ENCODE results near the gene SPECC1L.

The SPECC1L gene

DNA sequence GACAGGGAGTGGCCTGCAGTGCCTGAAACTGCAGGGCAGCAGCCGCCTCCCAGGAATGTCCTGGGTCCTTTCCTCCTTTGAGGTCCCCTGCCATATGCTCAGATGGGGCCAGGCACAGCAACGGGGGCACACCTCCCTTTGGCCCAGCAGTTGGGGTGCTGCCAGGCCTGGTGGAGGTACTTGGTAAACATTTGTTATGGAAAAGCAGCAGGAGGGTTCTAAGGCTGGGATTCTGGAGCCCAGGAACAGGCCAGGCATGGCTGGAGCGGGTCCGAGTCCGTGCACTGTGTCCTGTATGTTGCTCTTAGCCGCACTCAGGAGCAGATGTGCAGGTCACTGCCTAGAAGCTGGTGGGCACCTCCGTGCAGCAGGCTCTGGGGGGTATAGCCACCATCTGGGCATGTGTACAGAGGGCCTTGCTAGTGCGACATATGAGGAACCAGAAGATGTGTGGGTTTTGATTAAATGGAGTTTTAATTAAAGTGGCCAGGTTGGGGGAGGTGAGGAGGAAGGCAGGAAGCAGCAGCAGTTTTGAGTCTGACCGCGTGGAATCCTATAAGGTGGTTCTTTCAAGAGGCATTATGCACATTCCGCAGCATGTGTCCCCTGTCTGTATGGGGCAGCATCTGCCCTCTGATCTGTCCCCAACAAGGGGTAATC is 158.2 kb downstream of the SPECC1L start:
- DNase-seq (ENCODE audit: low read depth in 2 of 2), result no peak

DNA sequence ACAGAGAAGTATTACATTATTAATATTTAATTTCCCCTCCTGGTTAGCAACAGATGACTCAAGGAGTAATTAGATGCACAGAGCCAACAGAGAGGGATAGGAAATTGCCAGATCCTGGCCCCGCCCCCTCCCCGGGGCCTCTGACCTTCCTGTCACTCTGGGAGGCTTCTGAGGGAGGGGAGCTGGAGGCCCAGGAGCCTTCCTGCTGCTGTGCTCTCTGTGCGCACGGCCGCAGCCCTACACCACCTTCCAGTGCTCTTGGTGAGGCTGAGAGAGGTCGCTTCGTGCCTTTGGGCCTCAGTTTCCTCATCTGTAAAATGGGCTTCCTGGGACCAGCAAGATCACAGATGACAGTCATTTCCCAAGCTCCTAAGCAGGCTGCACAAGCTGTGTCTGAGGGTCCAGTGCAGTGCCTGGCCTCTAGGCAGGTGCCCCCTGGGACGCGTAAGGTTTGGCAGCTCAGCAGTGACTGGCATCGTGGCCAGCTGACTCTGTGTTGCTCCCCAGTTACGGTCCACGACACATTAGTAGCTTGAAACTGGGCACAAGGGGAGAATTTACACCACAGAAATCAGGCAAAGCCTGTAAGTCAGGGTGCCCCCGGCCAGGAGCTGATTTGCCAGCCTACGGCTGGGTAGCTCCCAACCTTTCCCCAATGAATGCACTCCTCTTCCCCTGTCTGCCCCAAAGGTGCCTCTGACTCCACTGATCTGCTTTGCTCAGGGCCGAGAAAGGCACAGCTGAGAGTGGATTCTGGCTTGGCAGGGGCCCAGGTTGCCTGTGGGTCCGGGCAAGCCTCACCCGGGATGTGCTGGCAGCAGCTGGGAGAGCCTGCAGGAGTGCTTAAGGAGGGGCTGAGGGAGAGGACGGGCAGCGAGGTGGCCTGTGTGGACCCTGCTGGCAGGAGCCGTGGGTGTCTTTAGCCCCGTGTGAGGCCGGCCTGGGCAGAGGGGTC is 159.1 kb downstream of the SPECC1L start:
- DNase-seq (ENCODE audit: low read depth in 2 of 2), result no peak

DNA sequence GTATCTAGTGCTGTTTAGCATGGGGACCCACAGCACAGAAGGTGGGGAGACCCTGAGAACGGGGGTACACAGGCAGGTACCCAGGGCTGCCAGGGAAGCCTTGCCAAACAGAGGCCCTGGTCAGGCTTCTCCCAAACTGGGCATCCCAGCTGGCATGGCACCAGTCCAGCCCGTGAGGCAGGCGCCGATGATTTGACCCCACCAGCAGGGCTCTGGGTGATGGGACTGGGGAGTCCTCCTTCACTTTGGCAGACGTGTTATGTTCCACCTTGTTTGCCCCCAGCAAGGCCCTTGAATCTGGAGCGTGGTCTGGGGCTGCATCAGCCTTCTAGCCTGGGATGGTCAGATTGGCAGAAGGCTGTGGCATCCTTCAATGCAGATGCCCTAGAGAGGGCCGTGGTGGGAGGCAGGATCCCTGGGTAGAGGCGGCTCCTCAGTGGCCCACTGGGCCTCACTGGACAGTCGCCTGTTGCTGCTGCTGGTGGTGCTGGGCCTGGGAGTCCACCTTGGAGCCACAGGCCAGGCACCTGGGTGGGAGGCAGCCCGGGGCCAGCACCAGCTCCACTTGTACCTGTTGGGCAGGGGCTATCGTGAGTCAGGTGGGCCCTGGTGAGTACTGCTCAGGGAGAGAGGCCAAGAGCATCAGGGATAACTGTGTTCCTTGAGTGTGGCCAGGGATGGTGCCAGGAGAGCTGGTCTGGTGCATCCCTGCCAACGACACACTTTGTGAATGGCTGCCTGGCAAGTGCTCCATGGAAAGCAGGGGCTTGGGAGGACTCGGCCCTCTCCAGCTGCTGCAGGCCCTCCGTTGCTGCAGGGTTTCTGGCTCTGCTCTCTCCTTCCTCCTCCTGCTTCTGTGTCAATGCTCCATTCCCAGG is 160.0 kb downstream of the SPECC1L start:
- no peak for DNase-seq (ENCODE audit: low read depth in 2 of 2)

DNA sequence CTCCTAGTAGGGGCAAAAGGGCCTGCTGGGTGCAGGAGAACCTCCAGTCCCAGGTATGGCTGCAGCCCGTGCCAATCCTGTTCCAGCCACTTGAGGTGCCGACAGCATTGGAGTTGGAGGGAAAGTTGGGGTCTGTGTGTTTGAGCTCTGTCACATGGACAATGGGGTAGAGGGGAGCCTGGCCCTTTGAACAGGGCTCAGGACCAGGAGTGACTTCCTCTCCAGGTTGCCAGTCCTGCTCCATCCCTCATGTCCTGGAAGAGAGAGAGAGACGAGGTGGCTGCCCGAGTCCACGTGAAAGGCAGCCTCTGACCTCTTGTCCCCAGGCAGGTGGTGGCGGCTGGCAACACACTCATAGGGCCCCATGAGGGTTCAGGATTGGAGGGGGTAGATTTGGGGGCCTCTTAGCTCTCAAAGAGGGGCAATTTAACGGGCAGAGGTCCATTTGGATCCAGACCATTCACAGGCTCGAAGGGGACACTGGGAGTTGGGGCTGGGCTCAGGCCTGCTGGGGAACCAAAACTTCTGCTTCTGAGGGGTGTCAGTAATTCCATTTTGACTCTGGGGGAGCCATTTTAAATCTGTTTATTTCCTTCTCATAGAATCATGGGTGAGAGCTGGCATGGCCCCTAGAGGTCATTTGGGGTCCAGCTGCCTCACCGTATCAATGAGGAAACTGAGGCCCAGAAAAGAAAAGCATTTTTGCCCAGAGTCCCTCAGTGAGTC is 160.8 kb downstream of the SPECC1L start:
- no peak for DNase-seq (ENCODE audit: low read depth in 2 of 2)

DNA sequence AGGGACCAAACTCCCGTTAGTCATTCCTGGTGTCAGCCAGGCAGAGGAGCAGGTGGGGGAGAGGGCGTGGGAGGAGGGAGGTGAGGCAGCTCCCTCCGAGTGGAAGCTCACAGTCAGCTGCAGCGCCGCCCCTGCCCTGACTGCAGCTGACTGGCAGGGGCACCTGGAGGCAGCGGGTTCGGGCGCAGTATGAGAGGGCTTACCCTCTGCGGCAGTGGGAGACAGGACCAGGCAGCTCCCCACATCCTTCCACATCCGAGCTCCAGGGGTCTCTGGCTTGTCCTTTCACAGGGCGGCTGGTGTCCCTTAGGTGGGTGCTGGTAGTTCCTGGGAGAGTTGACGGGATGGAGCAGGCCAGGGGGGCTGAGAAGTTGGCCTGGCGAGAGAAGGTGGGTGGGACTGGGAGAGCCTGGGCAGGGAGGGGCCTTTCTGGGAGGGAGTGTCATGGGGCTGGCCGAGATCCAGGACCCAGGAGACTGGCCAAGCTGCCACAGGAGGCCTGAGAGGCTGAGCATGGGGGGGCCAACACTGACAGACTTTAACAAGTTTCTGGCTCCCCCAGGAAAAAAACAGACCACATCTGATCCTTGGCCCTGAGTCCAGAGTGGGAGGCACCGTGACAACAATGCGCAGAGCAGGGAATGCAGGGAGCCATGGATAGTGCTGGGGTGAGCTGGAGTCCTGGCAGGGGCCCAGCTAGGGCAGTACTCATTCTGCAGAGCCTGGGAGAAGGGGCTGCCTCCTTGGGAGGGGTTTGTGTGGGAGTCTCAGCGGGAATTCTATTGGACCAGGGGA is 161.6 kb downstream of the SPECC1L start:
- DNase-seq (ENCODE audit: low read depth in 2 of 2), result no peak

DNA sequence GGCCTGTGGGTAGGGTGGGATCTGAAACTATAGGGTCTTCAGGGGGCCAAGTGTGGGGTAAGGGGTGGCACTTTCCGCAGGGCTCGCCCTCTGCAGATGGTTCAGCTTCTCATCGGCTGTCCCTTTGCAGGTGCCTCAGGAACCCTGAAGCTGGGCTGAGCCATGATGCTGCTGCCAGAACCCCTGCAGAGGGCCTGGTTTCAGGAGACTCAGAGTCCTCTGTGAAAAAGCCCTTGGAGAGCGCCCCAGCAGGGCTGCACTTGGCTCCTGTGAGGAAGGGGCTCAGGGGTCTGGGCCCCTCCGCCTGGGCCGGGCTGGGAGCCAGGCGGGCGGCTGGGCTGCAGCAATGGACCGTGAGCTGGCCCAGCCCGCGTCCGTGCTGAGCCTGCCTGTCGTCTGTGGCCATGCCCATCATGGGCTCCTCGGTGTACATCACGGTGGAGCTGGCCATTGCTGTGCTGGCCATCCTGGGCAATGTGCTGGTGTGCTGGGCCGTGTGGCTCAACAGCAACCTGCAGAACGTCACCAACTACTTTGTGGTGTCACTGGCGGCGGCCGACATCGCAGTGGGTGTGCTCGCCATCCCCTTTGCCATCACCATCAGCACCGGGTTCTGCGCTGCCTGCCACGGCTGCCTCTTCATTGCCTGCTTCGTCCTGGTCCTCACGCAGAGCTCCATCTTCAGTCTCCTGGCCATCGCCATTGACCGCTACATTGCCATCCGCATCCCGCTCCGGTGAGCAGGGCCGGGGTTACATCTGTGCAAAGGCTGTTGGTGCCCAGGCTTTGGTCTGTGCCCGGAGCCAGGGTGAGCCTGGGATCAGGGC is 162.6 kb downstream of the SPECC1L start:
- no peak for DNase-seq (ENCODE audit: low read depth in 2 of 2)

DNA sequence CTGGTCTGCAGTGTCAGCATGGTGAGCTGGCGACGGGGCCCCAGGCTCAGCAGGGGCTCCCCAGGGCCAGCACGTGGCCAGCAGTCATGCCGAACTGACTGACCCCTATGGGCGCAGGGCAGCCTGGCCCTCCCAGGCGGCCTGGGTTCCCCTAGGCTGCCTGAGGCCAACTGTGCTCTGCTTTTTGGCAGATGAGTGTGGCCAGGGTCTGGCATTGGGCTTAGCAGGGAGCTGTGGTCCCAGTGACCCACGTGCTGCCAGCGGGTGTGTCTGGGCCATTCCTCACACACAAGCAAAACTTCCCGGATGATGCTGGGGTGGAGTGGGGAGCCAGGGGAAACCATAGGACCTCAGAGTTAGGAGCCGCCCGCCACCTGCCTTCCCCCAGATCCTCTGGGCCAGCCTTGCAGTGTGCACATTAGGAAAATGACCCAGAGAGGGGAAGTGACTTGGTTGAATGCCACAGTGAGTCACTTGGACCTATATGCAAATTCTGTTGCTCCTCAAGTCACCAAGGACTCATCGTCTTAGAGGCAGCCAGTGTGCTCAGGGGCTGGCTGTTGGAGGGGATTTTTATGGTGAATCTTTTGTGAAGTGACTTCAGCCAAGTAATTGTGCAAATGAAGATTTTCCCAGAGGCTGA is 163.3 kb downstream of the SPECC1L start:
- DNase-seq (ENCODE audit: low read depth in 2 of 2), result no peak

DNA sequence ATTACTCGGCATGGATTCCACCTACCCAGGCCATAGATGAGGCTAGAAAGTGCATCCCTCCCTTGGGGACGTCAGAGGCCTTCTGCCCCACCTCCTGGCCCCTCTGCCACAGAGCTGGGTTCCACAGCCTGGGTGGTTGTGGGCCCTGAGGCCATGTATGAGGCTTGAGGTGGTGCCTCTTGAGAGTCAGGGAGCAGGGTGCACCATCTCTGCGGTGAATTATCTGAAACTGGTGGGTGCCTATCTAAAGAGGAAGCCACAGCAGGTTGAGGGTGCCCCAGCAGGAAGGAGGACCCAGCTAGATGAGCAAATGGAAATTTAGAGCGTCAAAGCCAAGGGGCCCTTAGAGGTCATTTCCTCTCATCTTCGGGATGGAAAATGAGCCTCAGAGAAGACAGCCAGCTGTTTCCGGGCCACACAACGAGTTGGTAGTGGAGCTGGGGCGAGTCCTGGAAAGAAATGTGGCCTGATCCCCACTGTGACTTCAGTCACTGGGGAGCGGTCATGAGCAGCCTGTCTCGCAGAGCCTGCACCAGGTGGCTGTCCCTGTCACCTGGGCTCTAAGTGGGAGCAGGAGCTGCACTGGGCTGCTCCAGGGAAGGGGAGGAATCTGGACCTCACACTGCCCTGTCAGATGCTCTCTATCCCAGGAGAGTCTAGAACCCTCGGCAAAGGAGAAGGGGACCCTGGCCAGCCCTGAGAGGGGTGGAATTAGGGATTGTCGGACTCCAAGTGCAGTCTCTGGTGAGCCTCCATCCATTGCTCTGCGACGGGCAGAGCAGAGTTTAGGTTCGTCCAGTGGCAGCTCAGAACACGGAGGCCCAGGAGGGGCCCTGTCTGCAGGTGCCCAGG is 164.1 kb downstream of the SPECC1L start:
- no peak for DNase-seq (ENCODE audit: low read depth in 2 of 2)

DNA sequence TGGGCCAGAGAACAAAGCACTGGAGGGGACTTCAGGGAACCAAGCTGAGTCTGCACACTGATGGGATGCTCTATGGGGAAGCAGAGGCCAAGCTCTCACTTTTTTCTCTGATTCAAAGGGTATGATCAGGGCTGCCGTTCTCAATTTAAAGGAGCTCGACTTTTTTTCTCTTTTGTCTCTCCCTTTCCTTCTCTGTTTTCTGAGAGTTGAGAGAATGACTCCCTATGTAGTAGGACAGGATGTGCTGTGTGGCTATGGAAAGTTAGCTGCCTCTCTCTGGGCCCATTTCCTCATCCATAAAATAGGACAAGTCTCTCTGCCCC is 164.7 kb downstream of the SPECC1L start:
- DNase-seq (ENCODE audit: low read depth in 2 of 2), result no peak

DNA sequence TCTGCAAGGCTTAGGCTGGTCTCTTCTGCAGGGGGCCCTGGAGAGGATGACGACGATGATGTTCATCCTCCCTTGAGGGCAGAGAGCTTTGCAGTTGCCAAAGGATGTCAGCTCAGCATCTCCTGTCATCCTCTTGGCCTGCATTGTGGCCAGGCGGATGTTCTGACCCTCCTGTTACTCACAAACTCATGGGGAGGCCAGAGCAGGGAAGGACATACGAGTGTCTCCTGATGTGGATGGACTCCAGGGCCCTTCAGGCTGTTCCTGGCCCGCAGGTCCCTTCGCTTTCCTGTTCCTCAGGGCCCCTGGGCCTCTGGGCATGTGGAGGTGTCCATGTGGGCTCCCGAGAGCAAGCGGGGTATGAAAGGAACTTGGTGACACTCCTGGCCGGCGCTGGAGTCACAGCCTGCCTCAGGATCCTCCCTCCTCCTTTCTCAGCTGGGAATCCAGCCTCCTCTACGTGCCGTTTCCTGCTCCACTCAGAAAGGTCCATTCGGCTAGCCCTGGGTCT is 165.3 kb downstream of the SPECC1L start:
- DNase-seq (ENCODE audit: low read depth in 2 of 2), result no peak

DNA sequence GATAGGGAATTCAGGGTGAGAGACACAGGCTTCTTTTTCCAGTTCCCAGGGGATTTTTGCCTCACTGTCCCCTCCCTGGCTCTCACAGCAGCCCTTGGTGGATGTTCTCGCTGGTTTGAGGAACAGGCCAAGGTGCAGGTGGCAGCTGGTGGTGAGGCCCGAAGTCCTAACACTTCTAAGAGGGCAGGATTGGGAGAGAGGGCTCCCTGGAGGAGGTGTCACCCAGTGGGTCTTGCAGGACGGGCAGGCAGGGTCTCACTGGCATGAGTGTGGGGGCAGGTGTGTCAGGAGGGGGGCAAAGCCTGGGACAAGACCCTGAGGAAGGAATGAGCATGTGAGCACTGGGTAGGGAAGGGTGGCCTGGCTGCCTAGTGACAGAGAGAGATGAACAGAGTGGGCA is 165.9 kb downstream of the SPECC1L start:
- no peak for DNase-seq (ENCODE audit: low read depth in 2 of 2)

DNA sequence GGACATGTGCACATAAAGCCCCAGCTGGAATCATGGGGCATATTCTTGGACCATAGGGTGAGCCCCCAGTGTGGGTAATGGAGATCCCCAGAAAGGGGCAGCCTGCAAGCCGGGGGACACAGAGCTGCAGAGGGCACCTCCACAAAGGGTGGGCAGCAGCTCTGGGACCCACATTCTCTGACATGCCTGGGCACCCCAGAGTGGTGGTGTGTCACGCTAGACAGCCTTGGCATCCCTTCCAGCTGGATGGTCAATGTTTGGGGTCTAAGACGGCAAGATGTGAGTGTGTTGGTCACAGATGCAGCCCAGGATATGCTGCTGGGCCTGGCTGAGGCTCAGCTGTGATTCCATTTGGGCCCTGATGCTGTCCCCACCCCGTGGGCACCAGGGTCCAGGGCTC is 166.5 kb downstream of the SPECC1L start:
- DNase-seq (ENCODE audit: low read depth in 2 of 2), result no peak

DNA sequence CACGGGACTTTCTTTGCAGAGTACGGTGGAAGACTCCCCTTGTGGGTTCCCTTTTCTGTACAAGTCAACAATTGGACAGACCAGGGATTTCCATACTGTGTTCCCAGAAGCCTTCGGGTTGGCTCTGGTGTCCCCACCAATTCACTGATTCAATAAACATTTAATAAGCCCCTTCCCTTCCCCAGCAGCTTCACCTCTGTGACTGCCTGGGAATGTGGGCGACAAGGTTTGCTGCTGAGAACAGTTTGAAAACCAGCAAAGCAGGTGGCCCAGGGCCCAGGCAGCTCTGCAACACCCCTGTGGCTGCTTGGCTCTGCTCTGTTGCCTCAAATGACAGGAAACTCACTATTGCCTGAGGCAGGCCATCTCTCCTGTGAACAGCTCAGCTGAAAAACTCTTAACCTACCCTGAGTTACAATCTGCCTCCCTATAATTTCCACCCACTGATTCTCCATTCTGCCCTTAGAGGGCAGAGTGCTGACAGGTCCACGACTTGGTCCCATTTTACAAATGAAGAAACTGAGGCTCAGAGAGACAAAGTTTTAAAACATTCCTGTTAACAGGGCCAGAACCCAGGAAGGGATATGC is 167.2 kb downstream of the SPECC1L start:
- no peak for DNase-seq (ENCODE audit: low read depth in 2 of 2)

DNA sequence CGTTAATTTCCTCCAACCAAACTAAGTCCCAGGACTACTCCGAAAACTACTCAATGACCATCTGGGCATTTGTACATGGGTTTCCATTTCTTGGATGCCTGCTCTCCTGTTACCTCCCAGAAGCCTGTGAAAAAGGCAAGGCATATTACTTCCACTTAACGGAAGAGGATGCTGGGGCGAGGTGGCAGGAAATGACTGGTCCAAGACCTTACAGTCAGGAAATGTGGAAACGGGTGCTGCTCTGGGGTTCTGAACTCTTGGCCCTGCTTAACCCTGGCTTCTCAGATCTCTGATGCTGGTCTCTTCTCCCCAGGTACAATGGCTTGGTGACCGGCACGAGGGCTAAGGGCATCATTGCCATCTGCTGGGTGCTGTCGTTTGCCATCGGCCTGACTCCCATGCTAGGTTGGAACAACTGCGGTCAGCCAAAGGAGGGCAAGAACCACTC is 169.7 kb downstream of the SPECC1L start:
- DNase-seq (ENCODE audit: low read depth in 2 of 2), result no peak

DNA sequence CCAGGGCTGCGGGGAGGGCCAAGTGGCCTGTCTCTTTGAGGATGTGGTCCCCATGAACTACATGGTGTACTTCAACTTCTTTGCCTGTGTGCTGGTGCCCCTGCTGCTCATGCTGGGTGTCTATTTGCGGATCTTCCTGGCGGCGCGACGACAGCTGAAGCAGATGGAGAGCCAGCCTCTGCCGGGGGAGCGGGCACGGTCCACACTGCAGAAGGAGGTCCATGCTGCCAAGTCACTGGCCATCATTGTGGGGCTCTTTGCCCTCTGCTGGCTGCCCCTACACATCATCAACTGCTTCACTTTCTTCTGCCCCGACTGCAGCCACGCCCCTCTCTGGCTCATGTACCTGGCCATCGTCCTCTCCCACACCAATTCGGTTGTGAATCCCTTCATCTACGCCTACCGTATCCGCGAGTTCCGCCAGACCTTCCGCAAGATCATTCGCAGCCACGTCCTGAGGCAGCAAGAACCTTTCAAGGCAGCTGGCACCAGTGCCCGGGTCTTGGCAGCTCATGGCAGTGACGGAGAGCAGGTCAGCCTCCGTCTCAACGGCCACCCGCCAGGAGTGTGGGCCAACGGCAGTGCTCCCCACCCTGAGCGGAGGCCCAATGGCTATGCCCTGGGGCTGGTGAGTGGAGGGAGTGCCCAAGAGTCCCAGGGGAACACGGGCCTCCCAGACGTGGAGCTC is 170.2 kb downstream of the SPECC1L start:
- no peak for DNase-seq (ENCODE audit: low read depth in 2 of 2)

DNA sequence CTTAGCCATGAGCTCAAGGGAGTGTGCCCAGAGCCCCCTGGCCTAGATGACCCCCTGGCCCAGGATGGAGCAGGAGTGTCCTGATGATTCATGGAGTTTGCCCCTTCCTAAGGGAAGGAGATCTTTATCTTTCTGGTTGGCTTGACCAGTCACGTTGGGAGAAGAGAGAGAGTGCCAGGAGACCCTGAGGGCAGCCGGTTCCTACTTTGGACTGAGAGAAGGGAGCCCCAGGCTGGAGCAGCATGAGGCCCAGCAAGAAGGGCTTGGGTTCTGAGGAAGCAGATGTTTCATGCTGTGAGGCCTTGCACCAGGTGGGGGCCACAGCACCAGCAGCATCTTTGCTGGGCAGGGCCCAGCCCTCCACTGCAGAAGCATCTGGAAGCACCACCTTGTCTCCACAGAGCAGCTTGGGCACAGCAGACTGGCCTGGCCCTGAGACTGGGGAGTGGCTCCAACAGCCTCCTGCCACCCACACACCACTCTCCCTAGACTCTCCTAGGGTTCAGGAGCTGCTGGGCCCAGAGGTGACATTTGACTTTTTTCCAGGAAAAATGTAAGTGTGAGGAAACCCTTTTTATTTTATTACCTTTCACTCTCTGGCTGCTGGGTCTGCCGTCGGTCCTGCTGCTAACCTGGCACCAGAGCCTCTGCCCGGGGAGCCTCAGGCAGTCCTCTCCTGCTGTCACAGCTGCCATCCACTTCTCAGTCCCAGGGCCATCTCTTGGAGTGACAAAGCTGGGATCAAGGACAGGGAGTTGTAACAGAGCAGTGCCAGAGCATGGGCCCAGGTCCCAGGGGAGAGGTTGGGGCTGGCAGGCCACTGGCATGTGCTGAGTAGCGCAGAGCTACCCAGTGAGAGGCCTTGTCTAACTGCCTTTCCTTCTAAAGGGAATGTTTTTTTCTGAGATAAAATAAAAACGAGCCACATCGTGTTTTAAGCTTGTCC is 171.0 kb downstream of the SPECC1L start:
- no peak for DNase-seq (ENCODE audit: low read depth in 2 of 2)
